ENCODE results near the gene LRRC4C.

GRCh38 chr11:40445391-40445790 is 1014.1 kb downstream of the LRRC4C start:
- TF ChIP-seq, protein P1, sequence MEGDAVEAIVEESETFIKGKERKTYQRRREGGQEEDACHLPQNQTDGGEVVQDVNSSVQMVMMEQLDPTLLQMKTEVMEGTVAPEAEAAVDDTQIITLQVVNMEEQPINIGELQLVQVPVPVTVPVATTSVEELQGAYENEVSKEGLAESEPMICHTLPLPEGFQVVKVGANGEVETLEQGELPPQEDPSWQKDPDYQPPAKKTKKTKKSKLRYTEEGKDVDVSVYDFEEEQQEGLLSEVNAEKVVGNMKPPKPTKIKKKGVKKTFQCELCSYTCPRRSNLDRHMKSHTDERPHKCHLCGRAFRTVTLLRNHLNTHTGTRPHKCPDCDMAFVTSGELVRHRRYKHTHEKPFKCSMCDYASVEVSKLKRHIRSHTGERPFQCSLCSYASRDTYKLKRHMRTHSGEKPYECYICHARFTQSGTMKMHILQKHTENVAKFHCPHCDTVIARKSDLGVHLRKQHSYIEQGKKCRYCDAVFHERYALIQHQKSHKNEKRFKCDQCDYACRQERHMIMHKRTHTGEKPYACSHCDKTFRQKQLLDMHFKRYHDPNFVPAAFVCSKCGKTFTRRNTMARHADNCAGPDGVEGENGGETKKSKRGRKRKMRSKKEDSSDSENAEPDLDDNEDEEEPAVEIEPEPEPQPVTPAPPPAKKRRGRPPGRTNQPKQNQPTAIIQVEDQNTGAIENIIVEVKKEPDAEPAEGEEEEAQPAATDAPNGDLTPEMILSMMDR (IDR thresholded peaks at IDR 0.05; ENCODE audit: poor library complexity, severe bottlenecking), result no peak
- no peak for TF ChIP-seq EZH2 (IDR thresholded peaks at IDR 0.05; ENCODE audit: borderline replicate concordance, insufficient read depth, low read length, poor library complexity, severe bottlenecking)
- TF ChIP-seq RAD21 (conservative IDR thresholded peaks at IDR 0.05), result no peak
- TF ChIP-seq TAF1 (IDR thresholded peaks at IDR 0.05; ENCODE audit: low read depth), result no peak
- TF ChIP-seq REST (IDR thresholded peaks at IDR 0.05; ENCODE audit: borderline replicate concordance), result no peak
- no peak for TF ChIP-seq EP300 (conservative IDR thresholded peaks at IDR 0.05; ENCODE audit: poor library complexity, severe bottlenecking)
- no peak for TF ChIP-seq MXI1 (conservative IDR thresholded peaks at IDR 0.05; ENCODE audit: poor library complexity, severe bottlenecking)
- TF ChIP-seq SMC3 (conservative IDR thresholded peaks at IDR 0.05; ENCODE audit: poor library complexity), result no peak

Measured in neural cell (in vitro differentiated cells).